Measurements from ENCODE around the gene CALCR.

The CALCR gene

DNA sequence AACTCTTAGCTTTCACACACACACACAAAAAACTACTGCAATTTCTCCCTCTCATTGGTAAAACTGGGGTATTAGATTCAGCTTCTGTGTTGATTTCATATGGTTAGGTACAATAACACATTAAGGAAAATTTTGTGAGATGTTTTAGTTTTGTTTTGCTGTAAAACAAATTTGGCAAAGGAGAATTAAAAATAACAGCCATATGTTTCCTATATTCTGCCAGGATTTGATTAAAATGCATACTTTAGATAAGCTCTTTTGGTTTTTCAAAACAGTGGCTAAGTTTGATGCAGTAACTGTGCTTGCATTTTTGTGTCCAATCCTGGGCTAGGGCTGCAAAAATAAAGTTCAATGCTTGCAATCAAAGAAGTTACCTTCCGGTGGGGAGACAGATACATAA lies 126.3 kb downstream of the CALCR start:
- DNase-seq (ENCODE audit: low read depth in 2 of 2): no peak

GRCh38 chr7:93447509-93447908 lies 127.0 kb downstream of the CALCR start:
- no peak for DNase-seq (ENCODE audit: low read depth in 2 of 2)

DNA sequence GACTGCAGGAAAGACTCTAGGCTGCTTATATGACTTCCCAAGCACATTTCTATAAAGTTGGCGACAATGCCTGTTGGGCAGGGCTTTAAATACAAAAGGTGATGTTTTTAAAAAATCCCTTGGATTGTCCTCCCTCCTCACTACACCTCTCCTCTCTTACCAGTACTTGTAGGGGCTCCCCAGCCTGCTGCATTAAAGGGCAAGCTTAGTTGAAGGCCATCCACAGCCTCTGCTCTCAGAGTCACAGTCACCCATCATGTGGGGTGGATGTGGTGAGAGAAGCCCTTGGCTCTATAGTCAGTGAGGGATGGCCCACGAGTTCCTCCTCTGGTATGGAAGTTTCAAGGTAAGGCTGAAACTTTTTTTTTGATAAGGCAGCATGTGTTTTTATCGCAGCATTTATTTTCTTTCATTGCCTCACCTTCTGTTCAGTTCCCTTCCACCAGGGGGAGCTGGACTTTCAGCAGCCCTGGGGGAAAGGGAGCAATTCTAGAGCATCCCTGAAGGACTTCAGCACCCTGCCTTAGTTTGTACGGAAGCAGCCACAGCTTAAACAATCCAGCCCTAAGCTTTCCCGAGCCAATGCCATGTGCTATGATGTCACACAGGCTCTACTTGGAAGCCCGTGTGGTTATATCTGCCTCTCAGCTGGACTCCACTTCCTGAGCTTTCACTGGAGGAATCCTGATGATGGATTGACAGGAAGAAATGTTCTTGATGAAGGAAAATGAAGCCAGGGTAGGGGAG lies 131.9 kb downstream of the CALCR start:
- peak in 1 of 2 experiments; percentile 2 for DNase-seq (ENCODE audit: low read depth in 2 of 2)

DNA sequence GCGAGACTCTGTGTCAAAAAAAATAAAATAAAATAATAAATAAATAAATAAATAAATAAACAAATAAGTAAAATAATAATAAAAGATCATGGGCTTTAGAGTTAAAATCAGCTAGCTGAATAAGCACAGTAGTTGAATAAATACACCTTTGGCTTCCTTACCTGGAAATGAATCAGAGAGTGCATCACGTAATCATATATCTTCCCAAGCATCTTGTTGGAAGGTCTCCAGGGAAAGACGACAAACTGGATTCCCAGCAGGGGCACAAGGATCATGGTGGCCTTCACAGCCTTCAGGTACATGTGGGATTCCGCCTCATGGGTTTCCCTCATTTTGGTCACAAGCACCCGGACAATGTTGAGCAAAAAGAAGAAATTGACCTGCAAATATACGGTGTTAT lies 138.7 kb downstream of the CALCR start:
- no peak for DNase-seq (ENCODE audit: low read depth in 2 of 2)

GRCh38 chr7:93432130-93432529 lies 142.4 kb downstream of the CALCR start:
- DNase-seq (ENCODE audit: low read depth in 2 of 2): no peak

DNA sequence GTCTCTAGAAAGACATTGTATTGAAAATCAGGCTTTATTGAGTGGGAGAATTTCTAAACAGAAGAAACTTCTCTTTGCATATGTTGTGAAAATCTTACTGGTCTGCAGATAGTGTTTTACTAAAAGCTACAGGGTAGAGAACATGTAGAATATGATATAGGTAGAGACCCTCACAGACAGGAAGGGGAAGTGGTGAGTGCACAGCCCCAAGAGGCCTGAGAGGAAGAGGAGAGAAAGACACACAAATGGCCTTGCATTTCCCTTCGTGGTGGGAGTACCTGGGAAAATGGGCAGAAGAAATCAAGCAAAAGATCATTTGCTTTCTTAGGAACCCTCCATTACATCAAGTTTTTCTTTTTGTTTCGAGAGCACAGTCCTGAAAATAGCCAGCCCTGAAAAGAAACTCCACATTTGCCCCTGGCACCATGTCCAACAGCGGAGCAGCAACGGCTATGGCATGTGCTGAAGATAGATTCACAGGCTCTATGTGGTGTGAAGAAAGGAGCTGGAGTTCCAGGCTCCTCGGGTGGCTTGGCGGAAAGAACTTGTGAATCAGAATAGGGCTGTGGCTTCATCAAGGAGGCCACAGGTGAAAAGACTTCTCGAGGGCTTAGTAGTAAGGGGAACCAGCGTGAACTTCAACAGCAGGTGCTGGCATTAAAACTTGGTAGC lies 143.5 kb downstream of the CALCR start:
- no peak for DNase-seq (ENCODE audit: low read depth in 2 of 2)

DNA sequence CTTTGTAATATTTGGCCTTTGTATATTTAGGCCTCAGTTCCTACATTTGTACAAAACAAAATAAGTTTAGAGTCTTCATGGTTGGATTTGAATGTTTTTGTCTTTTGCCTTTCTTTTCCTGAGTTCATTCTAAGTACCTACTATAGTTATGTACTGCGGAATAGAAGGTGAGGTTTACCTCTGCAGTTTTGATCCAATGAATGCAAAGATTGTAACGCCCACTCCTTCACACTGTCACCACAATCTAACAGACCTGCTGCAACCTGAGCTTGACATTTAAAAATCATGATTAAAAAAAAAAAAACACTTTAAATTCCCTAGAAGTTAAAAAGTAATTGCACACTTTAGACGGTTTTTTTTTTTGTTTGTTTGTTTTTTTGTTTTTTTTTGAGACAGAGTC lies 145.0 kb downstream of the CALCR start:
- no peak for DNase-seq (ENCODE audit: low read depth in 2 of 2)

GRCh38 chr7:93427107-93427506 lies 147.4 kb downstream of the CALCR start:
- DNase-seq (ENCODE audit: low read depth in 2 of 2): no peak

- DNase-seq (ENCODE audit: low read depth in 2 of 2): no peak
Measured at GRCh38 chr7:93426155-93426696, 148.3 kb downstream of the CALCR start.

DNA sequence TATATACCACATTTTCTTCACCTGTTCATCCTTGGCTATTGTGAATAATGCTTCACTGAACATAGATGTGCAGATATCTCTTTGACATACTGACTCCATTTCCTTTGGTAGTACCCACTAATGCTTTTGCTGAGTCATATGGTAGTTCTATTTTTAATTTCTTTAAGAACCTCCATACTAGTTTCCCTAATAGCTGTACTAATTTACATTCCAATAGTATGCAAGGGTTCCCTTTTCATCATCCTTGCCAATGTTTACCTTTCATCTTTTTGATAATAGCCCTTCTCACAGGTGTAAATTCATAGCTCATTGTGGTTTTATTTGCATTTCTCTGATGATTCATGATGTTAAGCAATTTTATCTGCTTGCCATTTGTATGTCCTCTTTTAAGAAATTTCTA lies 159.9 kb downstream of the CALCR start:
- no peak for DNase-seq (ENCODE audit: low read depth in 2 of 2)

DNA sequence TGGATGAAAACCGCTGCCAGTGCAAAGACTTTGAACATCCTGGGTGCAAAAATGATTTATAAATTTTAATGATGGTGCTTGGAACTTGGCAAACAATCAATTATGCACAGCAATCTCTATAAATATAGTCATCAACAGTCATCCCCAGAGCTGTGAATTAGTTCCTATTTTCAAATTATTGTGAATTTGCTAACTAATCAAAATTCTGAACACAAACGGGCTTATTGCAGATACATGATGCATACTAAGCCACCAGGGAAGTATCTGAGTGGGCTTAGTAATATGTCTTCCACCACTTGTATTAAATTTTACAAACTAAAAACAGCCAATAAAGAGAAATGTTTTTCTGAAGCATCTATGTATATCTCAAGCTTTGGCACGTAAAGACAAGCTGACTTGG lies 165.2 kb downstream of the CALCR start:
- no peak for DNase-seq (ENCODE audit: low read depth in 2 of 2)

DNA sequence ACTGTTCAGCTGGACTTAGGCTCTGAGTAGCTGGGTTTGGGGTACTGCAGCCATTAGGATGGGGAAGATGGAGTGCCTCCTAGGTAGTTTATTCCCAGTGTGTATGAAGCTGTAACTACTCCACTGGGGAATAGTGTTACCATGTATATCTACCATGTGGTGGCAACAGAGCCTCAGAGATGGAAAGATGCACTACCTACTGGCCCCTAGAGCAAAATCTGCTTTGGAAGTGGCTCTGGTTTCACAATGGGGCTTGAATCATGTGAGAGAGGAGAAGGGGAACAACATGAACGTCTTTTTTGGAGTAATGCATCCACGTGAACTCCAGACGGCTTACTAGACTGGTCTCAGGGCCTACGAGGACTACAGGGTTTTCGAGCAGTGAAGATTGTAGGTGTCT lies 167.3 kb downstream of the CALCR start:
- DNase-seq (ENCODE audit: low read depth in 2 of 2): no peak

DNA sequence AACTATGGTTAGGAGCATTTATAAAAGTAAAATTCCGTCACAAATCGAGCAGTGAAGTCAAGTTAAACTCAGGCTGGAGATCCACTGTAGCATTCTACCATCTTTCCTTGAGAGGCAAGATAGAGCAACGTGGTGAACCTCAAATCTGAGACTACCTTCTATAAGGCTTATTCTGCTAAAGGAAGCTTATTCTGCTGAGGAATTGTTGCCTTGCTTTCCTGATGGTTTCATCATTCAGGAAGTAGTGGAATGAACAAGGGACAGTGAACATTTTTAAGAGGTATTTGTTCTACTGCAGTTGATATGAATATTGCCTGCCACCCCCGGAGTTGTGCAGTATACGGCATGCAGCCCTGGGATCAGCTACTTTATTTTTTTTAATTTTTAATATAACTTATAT lies 171.6 kb downstream of the CALCR start:
- DNase-seq (ENCODE audit: low read depth in 2 of 2): no peak

DNA sequence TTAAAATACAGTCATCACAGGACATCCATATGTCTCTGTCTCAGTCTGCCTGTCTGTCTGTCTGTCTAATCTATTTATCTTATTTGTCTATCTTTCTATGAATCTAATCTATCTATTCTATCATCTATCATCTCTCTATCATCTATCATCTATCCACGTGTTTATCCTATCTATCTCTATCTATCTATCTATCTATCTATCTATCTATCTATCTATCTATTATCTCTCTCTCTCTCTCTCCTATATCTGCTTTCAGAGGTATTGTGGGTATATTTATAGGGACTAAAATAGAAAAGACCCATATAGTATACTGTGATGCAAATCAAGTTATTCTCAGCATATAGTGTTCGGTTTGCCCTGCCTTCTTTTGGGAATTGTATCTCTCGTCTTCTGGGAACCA lies 174.9 kb downstream of the CALCR start:
- DNase-seq (ENCODE audit: low read depth in 2 of 2): no peak

DNA sequence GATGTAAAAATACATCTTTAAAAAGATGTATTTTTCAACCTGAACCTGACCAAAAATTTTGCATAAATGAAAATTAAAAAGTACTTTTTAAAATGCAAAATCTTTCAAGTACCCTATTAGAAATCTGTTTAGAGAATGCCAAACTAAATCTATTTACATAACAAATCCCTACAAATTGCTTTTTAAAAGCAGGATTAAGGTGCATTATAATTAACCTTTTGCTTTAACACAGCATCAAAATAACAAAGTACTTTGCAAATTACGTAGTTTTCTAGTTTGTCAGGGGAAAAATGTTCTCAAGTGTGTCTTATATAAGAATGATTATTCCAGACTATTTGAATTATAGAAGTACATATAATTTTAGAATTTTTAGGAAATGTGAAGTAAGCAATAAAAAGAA lies 181.5 kb downstream of the CALCR start:
- no peak for DNase-seq (ENCODE audit: low read depth in 2 of 2)

GRCh38 chr7:93390660-93391059 lies 183.9 kb downstream of the CALCR start:
- DNase-seq (ENCODE audit: low read depth in 2 of 2): no peak

DNA sequence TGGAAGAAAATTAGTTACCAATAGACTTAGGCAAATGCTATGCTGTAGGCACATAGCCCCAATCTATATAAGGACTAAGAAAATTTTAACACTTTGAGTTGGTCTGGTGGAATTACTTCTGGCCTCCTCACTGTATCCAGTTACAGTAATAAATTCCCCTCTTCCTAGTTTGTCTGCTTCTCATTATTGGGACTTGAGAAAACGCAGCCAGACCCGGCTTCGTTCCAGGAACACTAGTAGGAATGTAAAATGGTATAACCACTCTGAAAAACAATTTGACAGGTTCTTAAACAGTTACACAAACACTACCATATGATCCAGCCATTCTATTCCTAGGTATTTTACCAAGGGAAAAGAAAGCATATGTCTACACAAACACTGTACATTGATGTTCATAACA lies 192.2 kb downstream of the CALCR start:
- peak; percentile 33 to 34 for DNase-seq (ENCODE audit: low read depth in 2 of 2)

GRCh38 chr7:93378131-93378760 lies 196.3 kb downstream of the CALCR start:
- DNase-seq (ENCODE audit: low read depth in 2 of 2): no peak

- no peak for DNase-seq (ENCODE audit: low read depth in 2 of 2)
Measured at GRCh38 chr7:93375603-93376002, 198.9 kb downstream of the CALCR start.
